ENCODE results near the gene MAD1L1. TPM values are rescaled to one million over a fixed set of nuclear protein-coding genes. Genes with fewer than 3 reads are reported as not detected.

Gene MAD1L1
- total and polyA plus RNA-seq, 2 donors (not counting 3 experiments of a cell fraction or from before 2014, with no cell fraction given), result 34.1 to 42.3 TPM

- no peak overlapping the region for H3K9ac ChIP-seq (replicated peaks; ENCODE audit: extremely low read depth, insufficient read depth, low read length)
- H3K79me2 ChIP-seq (ENCODE audit: control insufficient read depth, insufficient read depth, low read length), result no peaks in the 10 kb centered on the region
- H3K4me2 ChIP-seq (ENCODE audit: insufficient read depth, low read length), result no peak overlapping the region
- no peaks in the 10 kb centered on the region for H3K36me3 ChIP-seq (ENCODE audit: control insufficient read depth in 2 of 2, extremely low read depth in 1 of 2, insufficient read depth in 2 of 2, low read length in 2 of 2)
- FAIRE-seq (no peak), DNase-seq (ENCODE audit: low read depth, low spot score) (no peak)
- H2AFZ ChIP-seq (ENCODE audit: low read depth, low read length), result no peak overlapping the region
- ChIA-PET POLR2A (no interaction called here), CTCF (interaction anchor here (1.2 kb wide), 1 partner anchor 9 kb away, joined by 3 read pairs; no protein-coding TSS in a partner anchor)
- BruUV-seq (replicated peaks), result no TSS peak
- no peaks in the 10 kb centered on the region for H3K4me1 ChIP-seq (ENCODE audit: control insufficient read depth, extremely low read depth, insufficient read depth, low read length)
- H3K9me1 ChIP-seq (replicated peaks; ENCODE audit: control insufficient read depth, extremely low read depth, insufficient read depth, low read length), result no peaks in the 10 kb centered on the region
- H3K27me3 ChIP-seq (ENCODE audit: control insufficient read depth in 2 of 2, insufficient read depth in 2 of 2, low read length in 2 of 2), result no peaks in the 10 kb centered on the region
- H4K20me1 ChIP-seq (replicated peaks; ENCODE audit: control insufficient read depth, extremely low read depth, insufficient read depth, low read length), result no peaks in the 10 kb centered on the region
- dilution Hi-C loops (cut with MboI; ENCODE audit: extremely low pct_ligation_motif_present, low sequenced_read_pairs), result no loop called here
- no peaks in the 10 kb centered on the region for H3K9me3 ChIP-seq (replicated peaks; ENCODE audit: control insufficient read depth, insufficient read depth, low read length)
- intact Hi-C loops (cut with micrococcal nuclease), result no loop called here
- no peak overlapping the region for H3K4me3 ChIP-seq (replicated peaks in 1 of 3; ENCODE audit: insufficient read depth in 1 of 3, low read depth in 1 of 3, low read length in 3 of 3)
- TF ChIP-seq, protein P1, sequence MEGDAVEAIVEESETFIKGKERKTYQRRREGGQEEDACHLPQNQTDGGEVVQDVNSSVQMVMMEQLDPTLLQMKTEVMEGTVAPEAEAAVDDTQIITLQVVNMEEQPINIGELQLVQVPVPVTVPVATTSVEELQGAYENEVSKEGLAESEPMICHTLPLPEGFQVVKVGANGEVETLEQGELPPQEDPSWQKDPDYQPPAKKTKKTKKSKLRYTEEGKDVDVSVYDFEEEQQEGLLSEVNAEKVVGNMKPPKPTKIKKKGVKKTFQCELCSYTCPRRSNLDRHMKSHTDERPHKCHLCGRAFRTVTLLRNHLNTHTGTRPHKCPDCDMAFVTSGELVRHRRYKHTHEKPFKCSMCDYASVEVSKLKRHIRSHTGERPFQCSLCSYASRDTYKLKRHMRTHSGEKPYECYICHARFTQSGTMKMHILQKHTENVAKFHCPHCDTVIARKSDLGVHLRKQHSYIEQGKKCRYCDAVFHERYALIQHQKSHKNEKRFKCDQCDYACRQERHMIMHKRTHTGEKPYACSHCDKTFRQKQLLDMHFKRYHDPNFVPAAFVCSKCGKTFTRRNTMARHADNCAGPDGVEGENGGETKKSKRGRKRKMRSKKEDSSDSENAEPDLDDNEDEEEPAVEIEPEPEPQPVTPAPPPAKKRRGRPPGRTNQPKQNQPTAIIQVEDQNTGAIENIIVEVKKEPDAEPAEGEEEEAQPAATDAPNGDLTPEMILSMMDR (IDR thresholded peaks at IDR 0.05; ENCODE audit: extremely low read depth in 1 of 2, insufficient read depth in 1 of 2, low read depth in 1 of 2, low read length in 2 of 2), result no peak
- TF ChIP-seq JUN (IDR thresholded peaks at IDR 0.05; ENCODE audit: borderline replicate concordance, insufficient read depth, insufficient read length, low read depth) (no peak), FOS (IDR thresholded peaks at IDR 0.05; ENCODE audit: borderline replicate concordance, insufficient read depth, low read length) (no peak), MAX (IDR thresholded peaks at IDR 0.05; ENCODE audit: insufficient read depth, insufficient read length) (no peak), POLR2AphosphoS5 (IDR thresholded peaks at IDR 0.05; ENCODE audit: insufficient read depth, low read depth, low read length) (no peak), MYC (IDR thresholded peaks at IDR 0.05; ENCODE audit: low read depth, low read length) (no peak)
- H3K27ac ChIP-seq (ENCODE audit: insufficient read depth, low read depth, low read length), result no peak overlapping the region
Measured at GRCh38 chr7:2181077-2181854, 51.5 kb downstream of the MAD1L1 start.
